Anterior cingulate cortex (tissue), 58 donors: ENCODE data around the gene BABAM2.
"Not testable (repeated sequence)": the region's sequence is repeated elsewhere in the genome, so short reads cannot be mapped to it uniquely, and the experiment has no call there.

Source experiments
- DNase-seq, 58 donors: peaks; one replicate each; lab custom pipeline; 2025; lab: John Stamatoyannopoulos, UW

BABAM2 gene

DNA sequence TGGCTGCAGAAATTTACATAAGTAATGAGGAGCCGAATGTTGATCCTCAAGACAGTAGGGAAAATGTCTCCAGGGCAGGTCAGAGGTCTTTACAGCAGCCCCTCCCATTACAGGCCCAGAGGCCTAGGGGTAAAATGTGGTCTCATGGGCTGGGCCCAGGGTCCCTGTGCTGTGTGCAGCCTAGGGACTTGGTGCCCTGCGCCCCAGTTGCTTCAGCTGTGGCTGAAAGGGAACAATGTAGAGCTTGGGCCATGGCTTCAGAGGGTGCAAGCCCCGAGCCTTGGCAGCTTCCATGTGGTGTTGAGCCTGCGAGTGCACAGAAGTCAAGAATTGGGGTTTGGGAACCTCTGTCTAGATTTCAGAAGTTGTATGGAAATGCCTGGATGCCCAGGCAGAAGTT is 77.5 kb downstream of the BABAM2 start:
- DNase-seq, result not testable (repeated sequence)

DNA sequence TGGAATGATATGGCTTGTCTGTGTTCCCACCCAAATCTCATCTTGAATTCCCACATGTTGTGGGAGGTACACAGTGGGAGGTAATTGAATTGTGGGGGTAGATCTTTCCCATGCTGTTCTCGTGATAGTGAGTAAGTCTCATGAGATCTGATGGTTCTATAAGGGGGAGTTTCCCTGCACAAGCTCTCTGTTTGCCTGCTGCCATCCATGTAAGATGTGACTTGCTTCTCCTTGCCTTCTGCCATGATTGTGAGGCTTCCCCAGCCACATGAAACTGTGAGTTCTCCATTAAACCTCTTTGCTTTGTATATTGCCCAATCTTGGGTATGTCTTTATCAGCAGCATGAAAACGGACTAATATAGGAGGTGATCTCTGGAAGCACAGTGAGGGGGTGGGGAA is 78.4 kb downstream of the BABAM2 start:
- DNase-seq, result not testable (repeated sequence)

DNA sequence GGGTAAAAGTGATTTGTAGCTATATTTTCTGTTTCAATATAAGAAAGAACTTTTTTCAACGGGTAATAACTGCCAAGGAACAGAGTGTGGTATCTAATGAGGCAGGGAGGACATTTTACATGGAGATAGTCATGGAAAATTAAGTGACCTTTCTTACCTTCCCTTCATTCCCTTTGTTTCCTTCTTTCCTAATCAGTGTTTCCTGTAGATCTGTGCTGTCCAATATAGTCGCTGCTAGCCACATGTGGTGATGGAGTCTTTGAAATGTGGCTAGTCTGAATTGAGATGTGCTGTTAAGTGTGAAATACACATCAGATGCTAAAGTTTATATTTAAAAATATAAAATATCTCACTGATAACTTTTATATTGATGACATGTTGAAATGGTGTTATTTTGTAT is 81.8 kb downstream of the BABAM2 start:
- no peak for DNase-seq

DNA sequence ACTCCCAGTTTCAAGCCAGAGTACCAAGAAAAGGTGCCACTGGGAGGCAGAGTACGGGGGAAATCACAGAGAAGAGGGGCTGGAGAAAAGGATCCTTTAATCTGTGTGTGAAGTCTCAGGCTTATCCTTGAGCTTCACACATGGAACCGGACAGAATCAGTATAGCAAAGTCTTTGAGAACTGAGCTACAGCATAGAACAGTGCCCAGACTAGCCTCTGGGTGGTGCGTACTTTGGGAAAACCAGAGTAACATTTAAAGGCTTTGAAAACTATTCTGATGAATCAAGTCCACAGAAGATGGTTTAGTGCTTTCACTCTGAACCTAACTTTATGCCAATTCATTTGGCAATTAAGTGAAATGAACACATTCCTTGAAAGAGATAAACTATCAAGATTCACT is 83.1 kb downstream of the BABAM2 start:
- no peak for DNase-seq

DNA sequence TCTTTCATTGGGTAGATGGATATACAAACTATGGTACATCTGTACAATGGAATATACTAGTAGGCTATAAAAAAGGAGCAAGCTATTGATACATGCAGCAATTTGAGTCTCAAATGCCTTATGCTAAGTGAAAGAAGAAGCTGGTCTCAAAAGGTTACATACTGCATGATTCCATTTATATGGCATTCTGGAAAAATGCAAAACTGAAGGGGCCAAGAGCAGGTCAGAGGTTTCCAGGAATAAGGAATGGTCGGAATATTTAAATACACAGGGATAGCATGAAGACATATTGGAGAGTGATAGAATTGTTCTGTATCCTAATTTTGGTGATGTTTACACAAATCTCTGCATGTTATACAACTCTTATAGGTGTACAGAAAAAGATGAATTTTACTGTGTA is 85.8 kb downstream of the BABAM2 start:
- DNase-seq, result no peak

DNA sequence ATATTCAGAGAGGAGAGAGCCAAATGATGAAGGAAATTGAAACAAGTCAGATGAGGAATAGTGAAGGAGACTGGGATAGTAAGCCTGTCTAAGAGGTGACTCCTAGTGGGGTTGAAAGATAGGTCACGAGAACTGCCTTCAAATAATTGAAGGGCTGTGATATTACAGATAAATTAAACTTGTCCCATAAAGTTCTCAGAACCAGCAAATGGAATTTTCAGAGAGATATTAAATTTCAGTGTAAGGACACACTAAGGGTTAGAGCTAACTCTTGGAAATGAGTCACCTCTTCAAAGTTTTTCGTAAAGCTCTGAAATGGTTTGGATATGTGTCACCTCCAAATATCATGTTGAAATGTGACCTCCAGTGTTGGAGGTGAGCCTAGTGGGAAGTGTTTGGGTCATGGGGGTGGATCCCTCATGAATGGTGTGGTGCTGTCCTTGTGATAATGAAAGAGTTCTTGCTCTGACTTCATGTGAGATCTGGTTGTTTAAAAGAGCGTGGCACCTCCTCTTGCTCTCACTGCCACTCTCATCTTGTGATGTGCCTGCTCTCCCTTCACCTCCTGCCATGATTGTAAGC is 87.3 kb downstream of the BABAM2 start:
- DNase-seq, result no peak

DNA sequence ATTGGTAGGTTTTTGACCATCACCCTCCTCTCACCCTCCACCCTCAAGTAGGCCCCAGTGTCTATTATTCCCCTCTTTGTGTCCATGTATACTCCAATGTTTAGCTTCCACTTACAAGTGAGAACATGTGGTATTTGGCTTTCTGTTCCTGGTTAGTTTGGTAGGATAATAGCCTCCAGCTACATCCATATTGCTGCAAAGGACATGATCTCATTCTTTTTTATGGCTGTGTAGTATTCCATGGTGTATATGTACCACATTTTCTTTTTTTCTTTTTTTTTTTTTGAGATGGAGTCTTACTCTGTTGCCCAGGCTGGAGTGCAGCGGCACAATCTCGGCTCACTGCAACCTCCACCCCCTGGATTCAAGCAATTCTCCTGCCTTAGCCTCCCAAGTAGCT is 88.2 kb downstream of the BABAM2 start:
- DNase-seq, result not testable (repeated sequence)

DNA sequence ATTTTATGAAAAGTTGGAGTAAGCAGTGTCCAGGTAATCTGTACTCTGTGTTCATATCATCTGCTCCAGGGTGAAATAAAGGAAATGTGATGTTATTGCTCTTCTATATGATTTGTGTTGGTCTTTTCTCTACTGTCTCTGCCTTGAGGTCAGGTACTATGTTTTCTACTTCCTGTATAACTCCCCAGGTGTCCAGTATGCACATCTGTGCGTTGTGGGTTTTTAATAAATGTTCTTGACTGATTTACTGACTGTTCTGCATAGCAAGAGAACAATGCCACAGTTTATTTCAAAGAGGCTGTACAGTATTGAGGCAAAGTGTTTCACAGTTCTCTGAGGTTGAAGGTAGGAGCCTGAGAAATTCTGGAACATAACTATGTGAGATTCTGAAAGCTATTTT is 89.7 kb downstream of the BABAM2 start:
- DNase-seq, result no peak

DNA sequence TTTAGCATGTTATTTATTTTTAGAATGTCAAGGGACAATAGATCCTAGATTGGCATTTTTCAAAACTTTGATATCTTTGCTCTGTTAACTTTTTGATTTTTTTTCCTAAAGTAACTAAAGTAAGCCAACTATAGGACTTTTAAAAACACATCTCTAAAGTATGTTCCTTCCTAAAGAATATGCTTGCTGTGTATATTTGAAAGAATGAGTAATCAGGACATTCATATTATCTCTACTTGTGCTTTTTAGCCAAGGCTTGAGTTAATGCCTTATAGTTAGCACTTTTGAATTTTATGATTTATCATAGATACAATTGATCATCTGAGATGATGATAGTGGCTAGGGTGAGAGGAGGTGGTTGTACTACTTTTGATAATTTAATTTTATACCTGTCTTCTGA is 93.6 kb downstream of the BABAM2 start:
- DNase-seq, result no peak

DNA sequence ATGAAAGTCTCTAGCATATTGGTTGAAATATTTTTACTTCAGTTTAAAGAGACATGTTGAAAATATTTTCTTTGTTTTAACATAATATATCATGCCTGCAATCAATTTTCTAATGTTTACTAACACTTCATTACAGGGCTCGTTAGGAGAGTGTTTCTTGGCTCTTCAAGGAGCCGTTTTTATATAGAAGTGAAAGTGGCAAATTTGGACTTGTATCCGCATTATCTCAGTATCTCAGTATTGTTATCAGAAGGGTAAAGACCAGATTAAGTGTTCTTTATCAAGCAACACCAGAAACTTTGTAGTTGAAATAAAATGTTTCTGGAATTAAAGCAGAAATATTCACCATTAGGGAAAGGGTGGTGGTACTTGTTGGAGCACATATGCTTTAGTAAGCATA is 97.8 kb downstream of the BABAM2 start:
- no peak for DNase-seq

DNA sequence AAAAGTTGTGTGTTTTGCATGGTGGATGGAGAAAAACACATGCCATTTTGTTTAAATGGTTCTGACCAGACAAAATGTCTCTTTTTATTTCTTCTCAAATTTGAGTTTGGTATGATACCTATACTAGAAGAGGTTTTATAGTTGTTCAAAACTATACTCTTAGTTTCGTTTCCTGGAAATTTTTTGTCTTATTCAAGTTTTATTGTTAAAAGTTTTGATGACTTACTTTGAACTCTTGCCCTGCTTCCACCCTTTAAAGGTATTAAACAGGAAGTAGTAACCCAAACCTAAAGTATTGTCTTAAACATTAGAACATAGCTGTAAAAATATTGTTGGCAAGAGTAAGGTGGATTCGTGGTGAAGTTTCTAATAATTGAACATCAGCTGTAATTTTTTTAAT is 98.2 kb downstream of the BABAM2 start:
- DNase-seq, result no peak

DNA sequence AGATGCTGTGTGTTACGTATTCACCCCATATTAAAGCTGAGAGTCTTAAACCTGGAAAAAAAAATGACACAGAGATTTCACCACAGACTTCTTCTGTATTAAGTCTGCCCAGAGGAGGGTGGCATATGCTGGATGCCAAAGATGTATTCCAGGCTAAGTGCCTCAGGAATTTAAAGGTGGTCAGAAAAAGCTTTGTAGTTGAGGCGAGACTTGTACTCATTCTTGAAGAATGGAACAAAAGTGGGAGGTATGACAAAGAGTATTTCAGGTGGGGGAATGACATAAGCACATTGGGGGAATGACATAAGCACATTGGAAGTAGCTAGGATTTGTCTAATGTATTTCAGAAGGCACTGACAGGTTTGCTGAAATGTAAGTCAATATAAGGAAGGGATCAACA is 98.6 kb downstream of the BABAM2 start:
- DNase-seq, result no peak

DNA sequence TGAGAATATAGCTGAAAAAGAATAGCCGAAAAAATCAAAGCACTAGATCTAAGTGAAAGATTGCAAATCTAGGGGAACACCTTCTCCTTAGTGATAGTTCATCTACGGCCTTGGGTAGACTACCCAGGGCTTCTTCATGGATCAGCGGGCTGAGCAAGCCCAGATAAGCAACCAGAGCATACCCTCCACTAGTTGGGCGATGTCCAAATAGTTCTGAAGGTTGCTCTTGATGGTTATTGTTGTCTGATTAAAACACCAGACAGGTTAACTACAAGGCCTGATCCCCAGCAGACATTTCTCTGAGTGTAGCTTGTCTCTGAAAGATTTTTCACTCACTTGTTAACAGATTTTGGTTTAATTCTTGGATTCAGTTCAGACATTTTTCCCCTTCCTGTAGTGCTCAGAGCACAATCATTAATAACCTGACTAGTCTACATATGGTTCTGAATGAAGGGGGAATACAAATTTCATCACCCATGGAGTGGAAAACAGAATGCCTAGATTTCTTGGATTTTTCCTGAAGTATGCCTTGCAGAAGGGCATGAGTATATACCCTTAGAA is 99.6 kb downstream of the BABAM2 start:
- no peak for DNase-seq

DNA sequence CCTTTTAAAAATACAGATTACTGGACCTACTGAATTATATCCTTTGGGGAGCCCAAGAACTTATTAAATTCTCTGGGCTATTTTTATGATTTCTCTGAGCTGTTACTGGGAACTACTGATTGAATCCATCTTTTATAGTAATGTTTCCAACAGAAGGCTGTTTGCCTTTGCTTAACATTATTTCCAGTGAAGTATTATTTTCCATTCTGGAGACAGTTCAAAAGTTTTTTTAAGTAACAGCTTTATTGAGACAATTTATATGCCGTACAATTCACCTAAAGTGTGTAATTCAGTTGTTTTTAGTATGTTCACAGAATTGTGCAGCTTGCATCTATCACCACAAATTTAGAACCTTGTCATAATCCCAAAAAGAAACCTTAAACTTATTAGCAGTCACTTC is 100.6 kb downstream of the BABAM2 start:
- no peak for DNase-seq

DNA sequence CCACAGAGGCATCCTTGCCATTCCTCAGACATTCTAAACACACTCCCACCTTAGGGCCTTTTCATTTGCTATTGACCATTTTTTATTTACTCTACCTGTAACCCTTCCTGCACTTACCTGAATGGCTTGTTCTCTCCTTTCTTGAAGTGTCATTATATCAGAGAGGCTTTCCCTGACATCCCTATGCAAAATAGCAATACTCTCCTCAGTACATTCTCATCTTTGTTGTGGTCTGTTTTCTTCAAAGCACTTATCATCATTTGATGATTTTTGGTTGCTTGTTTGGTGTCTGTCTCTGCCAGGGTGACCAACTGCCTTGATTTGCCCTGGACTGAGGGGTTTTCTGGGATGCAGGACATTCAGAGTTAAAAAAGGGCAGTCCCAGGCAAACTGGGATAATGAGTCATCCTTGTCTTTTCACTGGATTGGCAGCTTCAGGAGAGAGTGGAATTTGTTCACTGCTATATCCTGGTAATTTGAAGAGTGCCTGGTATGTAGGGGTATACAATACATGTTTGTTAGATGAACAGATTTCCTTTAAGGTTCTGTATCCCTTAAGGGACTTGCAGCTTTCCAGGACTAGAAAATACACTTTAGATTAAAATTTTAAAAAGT is 102.4 kb downstream of the BABAM2 start:
- DNase-seq, result no peak

DNA sequence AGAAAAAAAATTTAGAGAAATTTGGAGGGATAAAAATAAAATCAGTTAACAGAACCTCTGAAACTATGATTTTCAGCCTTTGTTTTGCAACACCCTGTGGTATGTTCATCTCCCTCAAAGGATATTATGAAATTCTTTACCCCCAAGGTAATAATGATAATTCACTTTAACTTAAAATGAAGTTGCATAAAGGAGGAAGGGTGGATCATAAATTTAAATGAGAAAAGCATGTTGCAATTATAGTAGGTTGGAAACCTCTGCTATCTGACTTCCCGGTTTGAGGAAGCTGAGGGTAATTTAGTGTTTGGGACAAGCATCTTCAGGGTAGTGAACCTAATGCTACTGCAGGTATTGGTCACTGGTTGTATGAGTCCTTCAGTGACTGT is 102.9 kb downstream of the BABAM2 start:
- no peak for DNase-seq

DNA sequence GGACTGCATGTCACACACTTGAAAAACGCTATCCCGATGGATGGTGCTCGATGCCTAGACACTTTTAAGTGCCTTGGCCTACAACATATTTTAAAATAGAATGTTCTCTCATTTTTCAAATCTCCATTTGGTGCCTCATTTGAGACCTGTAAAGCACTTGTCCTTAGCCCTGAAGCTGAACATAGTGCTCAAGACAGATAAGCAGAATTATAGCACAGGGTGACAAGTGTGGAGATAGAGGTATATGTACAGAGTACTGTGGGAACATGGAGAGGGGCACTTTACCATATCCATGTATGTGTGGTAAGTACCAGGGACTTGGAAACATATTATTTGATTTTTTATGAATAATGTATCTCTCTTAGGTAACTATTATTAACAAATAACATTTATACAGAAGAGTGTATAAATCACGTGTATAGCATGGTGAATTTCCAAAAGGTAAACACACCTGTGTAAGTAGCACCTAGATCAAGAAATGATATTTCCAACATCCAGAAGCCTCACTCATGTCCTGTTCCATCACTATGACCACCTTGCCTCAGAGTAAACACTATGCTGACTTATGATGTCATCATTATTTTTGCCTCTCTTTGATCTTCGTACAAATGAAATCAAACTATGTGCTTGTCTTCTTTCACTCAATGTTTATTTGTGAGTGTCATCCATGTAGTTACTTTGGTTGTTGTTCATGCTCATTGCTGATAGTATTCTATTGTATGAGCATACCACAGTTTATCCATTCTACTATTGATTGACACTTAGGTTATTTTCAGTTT is 103.6 kb downstream of the BABAM2 start:
- no peak for DNase-seq

DNA sequence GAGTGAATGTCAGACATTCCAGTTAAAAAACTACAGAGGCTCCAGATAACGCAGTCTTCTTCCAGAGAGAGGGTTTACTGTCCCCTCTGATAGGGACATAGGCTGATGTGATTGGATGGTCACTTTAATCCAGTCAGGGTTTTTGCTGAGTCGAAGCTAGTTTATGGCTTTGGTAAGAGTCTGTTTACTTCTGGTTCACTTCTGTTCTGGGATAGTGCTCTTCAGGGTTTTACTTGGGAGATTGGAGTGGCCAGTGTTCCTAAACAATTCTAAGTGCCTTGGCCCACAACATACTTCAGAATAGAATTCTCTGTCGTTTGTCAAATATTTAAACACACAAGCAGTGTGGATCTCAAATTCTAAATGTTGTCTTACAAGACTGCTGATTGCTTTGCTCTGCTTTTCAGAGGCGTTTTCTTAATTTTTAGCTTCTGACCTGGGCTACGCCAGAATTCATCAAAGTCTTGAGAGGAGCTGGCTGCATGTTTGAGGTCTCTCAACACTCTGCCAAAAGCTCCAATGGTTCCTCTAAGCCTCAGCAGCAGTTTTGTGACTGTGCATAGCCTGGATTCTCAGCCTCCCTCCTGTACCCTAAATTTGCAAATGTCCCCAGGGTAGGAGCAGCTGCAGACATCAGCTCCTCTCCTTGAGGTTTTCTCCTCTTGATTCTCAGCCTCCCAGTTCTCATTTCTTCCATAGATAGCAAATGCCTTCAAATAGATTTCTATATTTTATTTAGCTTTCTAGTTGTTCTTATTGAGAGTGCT is 105.8 kb downstream of the BABAM2 start:
- no peak for DNase-seq

DNA sequence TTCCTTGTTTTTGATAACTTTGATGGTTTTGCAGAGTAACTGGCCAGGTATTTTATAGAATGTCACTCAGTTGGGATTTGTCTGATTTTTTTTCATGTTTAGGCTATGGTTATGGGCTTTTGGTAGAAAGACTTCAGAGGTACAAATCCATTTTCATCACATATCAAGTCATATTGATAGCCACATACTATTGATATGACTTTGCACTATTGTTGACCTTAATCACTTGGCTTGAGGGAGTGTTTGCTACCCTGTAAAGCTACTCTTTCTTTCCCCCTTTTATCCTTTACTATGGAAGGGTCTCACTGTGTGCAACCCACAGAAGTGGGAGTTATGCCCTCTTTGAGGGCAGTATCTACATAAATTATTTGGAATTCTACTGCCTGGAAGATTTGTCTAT is 109.8 kb downstream of the BABAM2 start:
- DNase-seq, result no peak

DNA sequence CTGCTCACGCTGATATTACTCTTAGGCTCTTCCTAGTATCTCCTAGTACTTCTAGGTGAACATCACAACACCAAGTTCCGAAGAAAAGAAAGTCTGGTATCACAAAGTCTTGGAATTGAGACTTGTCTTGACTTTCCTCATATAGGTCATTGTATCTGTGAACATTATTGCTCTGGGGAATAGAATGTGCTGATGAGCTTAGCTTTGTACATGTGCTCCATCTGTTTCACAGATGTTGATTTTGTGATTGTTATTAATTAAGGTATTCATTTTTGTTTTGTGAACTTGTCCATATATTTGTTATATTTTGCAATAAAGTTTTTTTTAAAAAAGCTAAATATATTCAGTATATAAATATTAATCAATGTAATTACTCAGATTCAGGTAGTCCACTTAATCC is 111.7 kb downstream of the BABAM2 start:
- DNase-seq, result no peak

DNA sequence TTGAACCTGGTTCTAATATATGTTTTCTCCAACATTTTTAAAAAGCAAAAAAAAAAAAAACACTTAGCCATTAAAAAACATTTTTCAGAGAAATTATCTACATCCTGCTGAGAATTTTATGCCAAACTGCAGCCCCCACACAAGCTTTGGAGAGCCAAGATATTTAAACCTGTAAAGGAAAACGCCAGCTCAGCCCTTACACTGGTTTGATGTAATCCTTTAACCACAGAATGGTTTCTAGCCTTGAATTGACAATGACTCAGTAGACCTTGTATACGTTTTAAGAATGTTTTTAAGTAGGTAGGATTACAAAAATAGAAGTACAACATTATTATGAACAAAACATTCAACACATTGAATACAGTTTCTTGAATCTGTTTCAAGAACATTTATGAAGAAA is 113.6 kb downstream of the BABAM2 start:
- peak in 1 of 58 donors; percentile 12 for DNase-seq
